Endodermal cell (in vitro differentiated cells): Measurements from ENCODE around the gene EIF4H. TPM values are rescaled to one million over a fixed set of nuclear protein-coding genes. Genes with fewer than 3 reads are reported as not detected.

Experiments
- DNase-seq: peaks from one replicate; pipeline ENCODE4 v3.0.0-alpha.2; 2017
- H3K27ac ChIP-seq: 2 replicates; pipeline ENCODE4 v1.5.1; 2013; ENCODE audit warnings: mild to moderate bottlenecking, low read depth, low read length, moderate library complexity
- H3K27me3 ChIP-seq: 2 replicates; pipeline ENCODE4 v1.6.1; 2013; ENCODE audit warnings: mild to moderate bottlenecking, low read length, moderate library complexity; ENCODE audit not compliant: insufficient read depth, control insufficient read depth, poor library complexity, severe bottlenecking
- H3K36me3 ChIP-seq: 2 replicates; pipeline ENCODE4 v1.7.0; 2013; ENCODE audit warnings: mild to moderate bottlenecking, low read length, moderate library complexity; ENCODE audit not compliant: control insufficient read depth, insufficient read depth
- H3K4me1 ChIP-seq: one replicate; pipeline ENCODE4 v1.7.0; 2013; ENCODE audit warnings: low read length; ENCODE audit not compliant: control insufficient read depth, insufficient read depth
- H3K4me3 ChIP-seq: 2 replicates; pipeline ENCODE4 v1.5.1; 2013; ENCODE audit warnings: mild to moderate bottlenecking, low read length, moderate library complexity
- H3K9ac ChIP-seq: 2 replicates; pipeline ENCODE4 v1.6.1; 2013; ENCODE audit warnings: mild to moderate bottlenecking, low read length, moderate library complexity; ENCODE audit not compliant: poor library complexity, severe bottlenecking; ENCODE audit errors: extremely low read depth
- H3K9me3 ChIP-seq: 2 replicates; pipeline ENCODE4 v1.6.1; 2013; ENCODE audit warnings: mild to moderate bottlenecking, low read length, moderate library complexity; ENCODE audit not compliant: control insufficient read depth
- H3K27ac Mint-ChIP-seq: 2 replicates; pipeline ENCODE4 v1.8.0; 2020; ENCODE audit warnings: mixed read lengths
- H3K27me3 Mint-ChIP-seq: 2 replicates; pipeline ENCODE4 v1.8.0; 2021; ENCODE audit warnings: mild to moderate bottlenecking, mixed read lengths; ENCODE audit not compliant: insufficient read depth
- H3K36me3 Mint-ChIP-seq: 2 replicates; pipeline ENCODE4 v1.8.0; 2020; ENCODE audit warnings: low read depth, mixed read lengths
- H3K4me1 Mint-ChIP-seq: 2 replicates; pipeline ENCODE4 v1.8.0; 2020; ENCODE audit warnings: mixed read lengths
- H3K4me3 Mint-ChIP-seq: 2 replicates; pipeline ENCODE4 v1.8.0; 2020; ENCODE audit warnings: mild to moderate bottlenecking, moderate library complexity, mixed read lengths
- H3K9me3 Mint-ChIP-seq: 2 replicates; pipeline ENCODE4 v1.8.0; 2020; ENCODE audit warnings: mild to moderate bottlenecking, mixed read lengths
- WGBS, 2 experiments: methylation state at CpG; one replicate each; pipeline versions ENCODE4 v1.1.5 to v1.1.7; 2013; ENCODE audit warnings: missing lambda C conversion rate in 2 of 2, mixed read lengths in 1 of 2; ENCODE audit not compliant: insufficient coverage in 1 of 2, insufficient read length in 1 of 2; 5-methylcytosine and 5-hydroxymethylcytosine counted together
- total RNA-seq, 2 donors: library from RNA; stranded (reverse); fragmentation: NEBNext Ultra II Directional in 1 of 2; extraction: Animal tissue kit (Norgen Biotek cat#: 25700) in 1 of 2; gene quantifications; 2 replicates in 1 of 2; 3 replicates in 1 of 2; pipeline ENCODE4 v1.2.1, GENCODE V29; 2021
- TF ChIP-seq, protein P1 (sequence below): fragments of 200-600 bp; sonication (generic); conservative IDR thresholded peaks from 2 replicates; pipeline ENCODE4 v1.5.0; 2021; ENCODE audit warnings: antibody characterized with exemption, mild to moderate bottlenecking

The EIF4H gene
- total RNA-seq, 2 donors from 2014 or later, result 305 to 346 TPM

DNA sequence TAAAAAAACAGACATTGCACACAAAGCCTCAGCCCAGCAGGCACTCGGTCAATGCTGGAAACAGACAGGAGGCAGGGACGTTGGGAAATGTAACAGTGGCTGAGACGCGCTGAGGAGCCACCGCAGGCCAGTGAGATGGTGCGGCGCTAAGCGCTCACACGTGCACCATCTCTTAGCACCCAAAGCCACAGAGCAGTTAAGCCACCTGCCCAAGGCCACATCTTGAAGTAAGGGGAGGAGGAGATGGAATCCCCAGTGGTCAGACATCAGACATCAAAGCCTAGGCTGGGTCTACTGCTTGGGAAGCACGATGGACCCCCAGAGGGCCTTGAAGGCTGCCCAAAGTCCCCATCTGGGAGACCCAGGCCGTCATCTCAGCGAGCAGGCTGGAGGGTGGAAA is 51.2 kb downstream of the EIF4H start:
- Mint-ChIP-seq H3K9me3 (no peaks in the 10 kb centered on the region), H3K27ac (no peak overlapping the region), H3K4me3 (no peak overlapping the region), H3K4me1 (no peaks in the 10 kb centered on the region), H3K27me3 (no peaks in the 10 kb centered on the region), H3K36me3 (peaks cover 32% of the 10 kb centered on the region)
- WGBS, 2 experiments, result 92 to 95% methylated on average over 5 to 12 of the region's 12 CpGs
- H3K9me3 ChIP-seq, result no peaks in the 10 kb centered on the region
- no peak overlapping the region for H3K4me3 ChIP-seq
- TF ChIP-seq, protein P1, sequence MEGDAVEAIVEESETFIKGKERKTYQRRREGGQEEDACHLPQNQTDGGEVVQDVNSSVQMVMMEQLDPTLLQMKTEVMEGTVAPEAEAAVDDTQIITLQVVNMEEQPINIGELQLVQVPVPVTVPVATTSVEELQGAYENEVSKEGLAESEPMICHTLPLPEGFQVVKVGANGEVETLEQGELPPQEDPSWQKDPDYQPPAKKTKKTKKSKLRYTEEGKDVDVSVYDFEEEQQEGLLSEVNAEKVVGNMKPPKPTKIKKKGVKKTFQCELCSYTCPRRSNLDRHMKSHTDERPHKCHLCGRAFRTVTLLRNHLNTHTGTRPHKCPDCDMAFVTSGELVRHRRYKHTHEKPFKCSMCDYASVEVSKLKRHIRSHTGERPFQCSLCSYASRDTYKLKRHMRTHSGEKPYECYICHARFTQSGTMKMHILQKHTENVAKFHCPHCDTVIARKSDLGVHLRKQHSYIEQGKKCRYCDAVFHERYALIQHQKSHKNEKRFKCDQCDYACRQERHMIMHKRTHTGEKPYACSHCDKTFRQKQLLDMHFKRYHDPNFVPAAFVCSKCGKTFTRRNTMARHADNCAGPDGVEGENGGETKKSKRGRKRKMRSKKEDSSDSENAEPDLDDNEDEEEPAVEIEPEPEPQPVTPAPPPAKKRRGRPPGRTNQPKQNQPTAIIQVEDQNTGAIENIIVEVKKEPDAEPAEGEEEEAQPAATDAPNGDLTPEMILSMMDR, result no peak
- H3K27ac ChIP-seq, result no peak overlapping the region
- H3K27me3 ChIP-seq, result no peaks in the 10 kb centered on the region
- no peak overlapping the region for H3K9ac ChIP-seq
- DNase-seq, result no peak
- H3K36me3 ChIP-seq, result peaks cover 31% of the 10 kb centered on the region
- H3K4me1 ChIP-seq, result no peaks in the 10 kb centered on the region

DNA sequence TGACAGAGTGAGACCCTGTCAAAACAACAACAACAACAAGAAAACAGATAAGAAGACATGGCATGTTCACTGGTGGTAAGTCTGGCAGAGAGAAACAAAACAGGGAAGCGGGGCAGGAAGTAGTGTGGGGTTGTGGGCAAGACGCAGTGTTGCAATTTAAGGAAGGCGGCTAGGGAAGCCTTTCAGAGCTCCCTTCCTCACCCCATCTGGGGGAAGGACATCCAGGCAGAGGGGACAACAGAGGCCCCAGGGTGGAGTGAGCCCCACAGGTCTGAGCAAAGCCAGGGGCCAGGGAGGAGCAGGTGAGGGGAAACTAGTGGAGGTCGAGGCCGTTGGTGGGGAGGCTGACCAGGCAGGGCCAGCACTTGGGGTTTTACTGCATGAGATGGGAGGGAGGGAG is 52.5 kb downstream of the EIF4H start:
- H3K4me3 ChIP-seq, result no peak overlapping the region
- H3K4me1 Mint-ChIP-seq, result no peaks in the 10 kb centered on the region
- 97% methylated on average over 5 of the region's 5 CpGs; no CpG with 5 or more reads in 1 of the 2 experiments for WGBS, 2 experiments

DNA sequence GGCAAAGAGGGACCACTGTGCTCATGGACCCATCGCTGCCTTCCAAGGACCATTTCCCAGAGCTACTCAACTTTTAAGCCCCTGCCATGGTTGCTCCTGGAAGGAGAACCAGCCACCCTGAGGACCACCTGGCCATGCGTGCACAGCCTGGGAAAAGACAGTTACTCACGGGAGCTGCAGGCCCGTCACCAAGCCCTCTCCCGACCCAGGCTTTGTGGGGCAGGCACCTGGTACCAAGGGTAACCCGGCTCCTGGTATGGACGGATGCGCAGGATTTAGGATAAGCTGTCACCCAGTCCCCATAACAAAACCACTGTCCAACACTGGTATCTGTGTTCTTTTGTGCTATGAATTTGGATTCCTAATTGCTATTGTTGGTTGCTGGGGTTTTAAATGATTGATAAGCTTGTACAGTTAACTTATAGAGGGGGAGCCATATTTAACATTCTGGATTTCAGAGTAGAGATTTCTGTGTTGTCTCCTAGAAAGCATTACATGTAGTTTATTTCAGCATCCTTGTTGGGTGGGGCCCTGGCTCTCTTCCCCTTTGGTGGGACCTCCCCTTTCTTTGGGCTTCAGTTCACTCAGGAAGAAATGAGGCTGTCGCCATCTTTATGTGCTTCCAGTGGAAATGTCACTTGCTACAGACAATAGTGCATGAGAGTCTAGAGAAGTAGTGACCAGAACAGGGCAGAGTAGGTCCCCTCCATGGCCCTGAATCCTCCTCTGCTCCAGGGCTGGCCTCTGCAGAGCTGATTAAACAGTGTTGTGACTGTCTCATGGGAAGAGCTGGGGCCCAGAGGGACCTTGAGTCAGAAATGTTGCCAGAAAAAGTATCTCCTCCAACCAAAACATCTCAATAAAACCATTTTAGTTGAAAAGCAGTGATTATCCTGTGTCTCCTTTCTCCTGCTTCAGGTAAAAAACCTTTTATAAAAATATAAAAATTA is 55.1 kb downstream of the EIF4H start:
- no peak overlapping the region for H3K27ac ChIP-seq
- peaks cover 62% of the 10 kb centered on the region for H3K36me3 Mint-ChIP-seq
- DNase-seq, result no peak
- no peaks in the 10 kb centered on the region for H3K9me3 ChIP-seq
- H3K9me3 Mint-ChIP-seq, result no peaks in the 10 kb centered on the region
- H3K9ac ChIP-seq, result no peak overlapping the region
- H3K27me3 Mint-ChIP-seq, result no peaks in the 10 kb centered on the region
- H3K4me1 Mint-ChIP-seq, result no peaks in the 10 kb centered on the region
- peak overlapping the region; percentile 68 for H3K27ac Mint-ChIP-seq
- H3K4me1 ChIP-seq, result no peaks in the 10 kb centered on the region
- H3K27me3 ChIP-seq, result no peaks in the 10 kb centered on the region
- H3K4me3 Mint-ChIP-seq, result no peak overlapping the region
- no peak overlapping the region for H3K4me3 ChIP-seq
- TF ChIP-seq, protein P1, result no peak
- peaks cover 65% of the 10 kb centered on the region for H3K36me3 ChIP-seq
- WGBS, 2 experiments, result 96 to 97% methylated on average over 6 to 9 of the region's 9 CpGs

More for the DNA sequence above, 52.5 kb downstream of the EIF4H start:
- Histone ChIP-seq H3K27ac (no peak overlapping the region), H3K27me3 (no peaks in the 10 kb centered on the region), H3K9ac (no peak overlapping the region), H3K9me3 (no peaks in the 10 kb centered on the region), H3K4me1 (no peaks in the 10 kb centered on the region), H3K36me3 (peaks cover 43% of the 10 kb centered on the region)
- Mint-ChIP-seq H3K27me3 (no peaks in the 10 kb centered on the region), H3K36me3 (peaks cover 43% of the 10 kb centered on the region), H3K27ac (no peak overlapping the region), H3K4me3 (no peak overlapping the region), H3K9me3 (no peaks in the 10 kb centered on the region)
- DNase-seq, result no peak
- TF ChIP-seq, protein P1, result no peak
